Esophagus muscularis mucosa (tissue), 2 donors: Measurements from ENCODE around the gene GEMIN8.

Experiments used
- EP300 ChIP-seq: sonication (generic); formaldehyde crosslinking; IDR thresholded peaks from one replicate; pipeline ENCODE4 v1.6.1; 2017; ENCODE audit warnings: antibody characterized with exemption
- POLR2A ChIP-seq: fragments of 450-650 bp; IDR thresholded peaks from one replicate; pipeline ENCODE4 v1.6.1; 2017; ENCODE audit warnings: antibody characterized with exemption, moderate library complexity, mild to moderate bottlenecking, low read depth

GRCh38 chrX:13956998-13957397, 72.7 kb downstream of the GEMIN8 start:
- TF ChIP-seq POLR2A (no peak), EP300 (no peak)
